Prostate gland (tissue), 2 donors: ENCODE measurements around the gene PLCB4. TPM values are rescaled to one million over a fixed set of nuclear protein-coding genes. Genes with fewer than 3 reads are reported as not detected.

Experiments used
- DNase-seq: peaks from one replicate; pipeline ENCODE4 v3.0.0-alpha.2; 2019; ENCODE audit warnings: low spot score
- H3K27ac ChIP-seq, 2 donors: fragments of 200-600 bp; sonication (generic); 2 replicates each; pipeline ENCODE4 v1.5.1; 2017 to 2019
- H3K27me3 ChIP-seq: fragments of 200-600 bp; sonication (generic); replicated peaks from 2 replicates; pipeline ENCODE4 v1.5.1; 2019; ENCODE audit not compliant: insufficient read depth
- H3K36me3 ChIP-seq, 2 donors: fragments of 200-600 bp; sonication (generic); 1 replicate in 1 of 2; 2 replicates in 1 of 2; pipeline versions ENCODE4 v1.5.1 to v1.8.1; 2017 to 2019
- H3K4me1 ChIP-seq: fragments of 200-600 bp; sonication (generic); replicated peaks from 2 replicates; pipeline ENCODE4 v1.5.1; 2019
- H3K4me3 ChIP-seq, 2 donors: fragments of 200-600 bp; sonication (generic); 2 replicates each; pipeline ENCODE4 v1.5.1; 2017 to 2019
- H3K9me3 ChIP-seq: fragments of 200-600 bp; sonication (generic); 2 replicates; pipeline ENCODE4 v1.5.1; 2017
- POLR2A ChIP-seq: fragments of 450-650 bp; IDR thresholded peaks from one replicate; pipeline ENCODE4 v1.6.1; 2016; ENCODE audit warnings: antibody characterized with exemption, mild to moderate bottlenecking
- POLR2AphosphoS5 ChIP-seq: sonication (generic); formaldehyde crosslinking; IDR thresholded peaks from one replicate; pipeline ENCODE4 v1.6.1; 2017; ENCODE audit warnings: antibody characterized with exemption
- WGBS: methylation state at CpG from one replicate; pipeline ENCODE4 v1.1.5; 2018; 5-methylcytosine and 5-hydroxymethylcytosine counted together
- intact Hi-C: fragments of 100-400 bp; cut with DNase I; formaldehyde crosslinking; loops from one replicate; pipeline ENCODE4 v1.14.2; 2022
- total RNA-seq, 2 donors: library from RNA; depleted of rRNA; stranded (reverse); fragments of >200 nt; gene quantifications; one replicate each; pipeline ENCODE4 v1.1.0, GENCODE V29; 2016
- TF ChIP-seq, protein P1 (sequence below), 4 experiments: fragments of 200-600 bp in 2 of 4; fragments of 450-650 bp in 2 of 4; sonication (generic) in 2 of 4; IDR thresholded peaks; 1 replicate in 3 of 4; 2 replicates in 1 of 4; pipeline ENCODE4 v1.5.1; 2016 to 2019; ENCODE audit warnings: antibody characterized with exemption in 4 of 4, mild to moderate bottlenecking in 2 of 4, moderate library complexity in 2 of 4

PLCB4 gene
- total RNA-seq, 2 donors from 2014 or later: 9.1 to 11.6 TPM

DNA sequence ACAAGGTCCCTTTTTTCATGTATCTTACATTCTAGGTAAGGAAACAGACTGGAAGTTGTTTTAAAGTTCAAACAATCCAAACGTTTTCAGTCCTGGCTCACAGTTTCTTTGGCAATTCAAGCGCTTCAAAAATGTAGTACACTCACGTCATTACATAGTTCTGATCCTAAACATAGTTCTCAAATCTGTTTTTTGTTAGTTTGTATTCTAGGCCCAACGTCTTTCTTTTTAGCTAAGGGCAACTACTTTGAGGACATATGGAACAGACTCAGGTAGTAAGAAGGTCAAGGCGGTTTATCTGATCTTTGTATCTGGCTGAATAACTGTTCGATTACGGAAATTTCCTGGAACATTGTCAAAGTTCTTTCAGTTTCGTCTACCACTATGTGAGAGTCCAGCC, 36.9 kb upstream of the PLCB4 start:
- no peak overlapping the region for H3K4me3 ChIP-seq
- intact Hi-C loops: no loop called here
- no peaks in the 10 kb centered on the region for H3K36me3 ChIP-seq
- H3K9me3 ChIP-seq: no peaks in the 10 kb centered on the region
- no peaks in the 10 kb centered on the region for H3K27me3 ChIP-seq
- no peak for DNase-seq
- no peak overlapping the region for H3K27ac ChIP-seq
- 79% methylated on average over 8 of the region's 8 CpGs for WGBS
- H3K4me1 ChIP-seq: no peaks in the 10 kb centered on the region
- TF ChIP-seq, protein P1, sequence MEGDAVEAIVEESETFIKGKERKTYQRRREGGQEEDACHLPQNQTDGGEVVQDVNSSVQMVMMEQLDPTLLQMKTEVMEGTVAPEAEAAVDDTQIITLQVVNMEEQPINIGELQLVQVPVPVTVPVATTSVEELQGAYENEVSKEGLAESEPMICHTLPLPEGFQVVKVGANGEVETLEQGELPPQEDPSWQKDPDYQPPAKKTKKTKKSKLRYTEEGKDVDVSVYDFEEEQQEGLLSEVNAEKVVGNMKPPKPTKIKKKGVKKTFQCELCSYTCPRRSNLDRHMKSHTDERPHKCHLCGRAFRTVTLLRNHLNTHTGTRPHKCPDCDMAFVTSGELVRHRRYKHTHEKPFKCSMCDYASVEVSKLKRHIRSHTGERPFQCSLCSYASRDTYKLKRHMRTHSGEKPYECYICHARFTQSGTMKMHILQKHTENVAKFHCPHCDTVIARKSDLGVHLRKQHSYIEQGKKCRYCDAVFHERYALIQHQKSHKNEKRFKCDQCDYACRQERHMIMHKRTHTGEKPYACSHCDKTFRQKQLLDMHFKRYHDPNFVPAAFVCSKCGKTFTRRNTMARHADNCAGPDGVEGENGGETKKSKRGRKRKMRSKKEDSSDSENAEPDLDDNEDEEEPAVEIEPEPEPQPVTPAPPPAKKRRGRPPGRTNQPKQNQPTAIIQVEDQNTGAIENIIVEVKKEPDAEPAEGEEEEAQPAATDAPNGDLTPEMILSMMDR (IDR thresholded peaks at IDR 0.05): no peak
- TF ChIP-seq POLR2A: no peak
- TF ChIP-seq POLR2AphosphoS5: no peak

DNA sequence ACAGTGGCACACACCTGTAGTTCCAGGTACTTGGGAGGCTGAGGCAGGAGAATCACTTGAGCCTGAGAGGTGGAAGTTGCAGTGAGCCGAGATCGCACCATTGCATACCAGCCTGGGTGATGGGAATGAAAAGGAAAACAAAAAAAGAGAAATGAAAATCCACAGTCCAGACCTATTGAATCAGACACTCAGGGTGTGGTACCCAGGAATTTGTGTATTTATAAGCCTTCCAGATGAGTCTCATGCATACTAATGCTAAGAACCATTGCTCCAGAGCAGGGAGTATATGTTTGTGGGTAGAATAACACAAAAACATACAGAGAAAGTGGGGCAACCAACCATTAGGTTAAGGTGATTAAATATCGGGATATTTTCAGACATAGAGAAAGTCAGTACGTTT, 36.1 kb upstream of the PLCB4 start:
- TF ChIP-seq, protein P1 (IDR thresholded peaks at IDR 0.05): no peak
- TF ChIP-seq POLR2A (no peak), POLR2AphosphoS5 (no peak)
- Histone ChIP-seq H3K27ac (no peak overlapping the region), H3K4me3 (no peak overlapping the region), H3K36me3 (no peaks in the 10 kb centered on the region), H3K4me1 (no peaks in the 10 kb centered on the region), H3K9me3 (no peaks in the 10 kb centered on the region), H3K27me3 (no peaks in the 10 kb centered on the region)
- intact Hi-C loops: no loop called here
- 98% methylated on average over 4 of the region's 4 CpGs for WGBS
- no peak for DNase-seq

DNA sequence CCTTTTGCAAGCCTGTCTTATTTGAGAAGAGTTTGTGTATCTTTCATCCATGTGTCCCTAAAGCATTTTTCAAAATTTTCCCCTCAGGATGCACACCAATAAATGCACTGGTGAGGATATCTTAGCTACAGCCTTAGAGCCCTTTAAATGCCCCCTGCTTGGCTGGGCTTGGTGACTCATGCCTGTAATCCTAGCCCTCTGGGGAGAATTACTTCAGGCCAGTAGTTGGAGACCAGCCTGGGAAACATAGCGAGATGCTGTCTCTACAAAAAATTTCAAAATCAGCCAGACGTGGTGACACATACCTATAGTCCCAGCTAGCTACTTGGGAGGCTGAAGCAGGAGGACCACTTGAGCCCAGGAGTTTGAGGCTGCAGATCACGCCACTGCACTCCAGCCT, 33.8 kb upstream of the PLCB4 start:
- DNase-seq: no peak
- TF ChIP-seq, protein P1 (IDR thresholded peaks at IDR 0.05): no peak
- TF ChIP-seq POLR2AphosphoS5 (no peak), POLR2A (no peak)
- intact Hi-C loops: no loop called here
- WGBS: 64% methylated on average over 3 of the region's 3 CpGs
- Histone ChIP-seq H3K9me3 (no peaks in the 10 kb centered on the region), H3K4me3 (no peak overlapping the region), H3K4me1 (no peaks in the 10 kb centered on the region), H3K27ac (no peak overlapping the region), H3K27me3 (no peaks in the 10 kb centered on the region), H3K36me3 (no peaks in the 10 kb centered on the region)

GRCh38 chr20:9036593-9036992, 32.3 kb upstream of the PLCB4 start:
- no peaks in the 10 kb centered on the region for H3K27me3 ChIP-seq
- intact Hi-C loops: no loop called here
- no peak overlapping the region for H3K27ac ChIP-seq
- no peak for TF ChIP-seq POLR2AphosphoS5
- TF ChIP-seq, protein P1 (IDR thresholded peaks at IDR 0.05): no peak
- TF ChIP-seq POLR2A: no peak
- H3K4me1 ChIP-seq: no peaks in the 10 kb centered on the region
- no peak for DNase-seq
- 91% methylated on average over 1 of the region's 1 CpG for WGBS
- no peaks in the 10 kb centered on the region for H3K36me3 ChIP-seq
- H3K4me3 ChIP-seq: no peak overlapping the region
- H3K9me3 ChIP-seq: no peaks in the 10 kb centered on the region

DNA sequence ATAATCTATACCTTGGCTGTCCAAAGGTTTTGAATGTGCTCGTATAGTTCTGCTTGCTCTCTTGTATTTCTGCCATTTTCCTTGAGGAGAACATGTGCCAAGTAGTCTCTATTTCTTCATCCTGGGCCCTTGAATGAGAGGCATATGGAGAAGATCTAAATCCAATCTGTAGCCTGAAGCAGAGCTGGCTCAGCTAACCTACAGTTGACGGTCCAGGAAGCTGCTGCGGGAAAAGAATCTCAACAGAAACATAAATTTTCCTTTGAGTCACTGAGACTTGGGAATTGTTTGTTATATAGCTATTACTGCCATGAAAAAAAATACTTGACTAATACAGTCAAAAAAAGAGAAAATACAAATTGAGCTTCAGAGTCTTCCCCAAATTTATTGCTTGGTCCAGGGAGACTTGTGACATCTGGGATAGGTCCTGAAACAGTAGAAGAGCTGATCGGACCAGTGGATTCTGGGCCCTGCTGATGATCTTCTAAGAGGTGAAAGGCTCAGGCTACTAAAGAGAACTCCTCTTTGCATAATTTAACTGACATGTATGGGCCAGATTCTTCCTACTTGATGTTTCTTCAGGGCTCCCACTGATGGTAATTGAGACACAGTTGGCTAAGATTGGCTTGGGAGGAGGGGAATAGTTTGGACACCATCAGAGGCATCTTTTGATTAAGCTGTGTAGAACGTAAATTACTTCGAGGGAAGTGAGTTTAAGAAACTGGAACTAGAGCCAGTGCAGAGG, 29.9 kb upstream of the PLCB4 start:
- Histone ChIP-seq H3K27me3 (no peaks in the 10 kb centered on the region), H3K9me3 (no peaks in the 10 kb centered on the region), H3K4me3 (no peak overlapping the region), H3K36me3 (no peaks in the 10 kb centered on the region), H3K27ac (no peak overlapping the region), H3K4me1 (no peaks in the 10 kb centered on the region)
- intact Hi-C loops: no loop called here
- WGBS: 64% methylated on average over 6 of the region's 6 CpGs
- no peak for DNase-seq
- TF ChIP-seq POLR2AphosphoS5 (no peak), POLR2A (no peak)
- TF ChIP-seq, protein P1 (IDR thresholded peaks at IDR 0.05): no peak
